Ishikawa (cell line): ENCODE results near the gene ZFAND3.

ENCODE experiments used
- CEBPB ChIP-seq: IDR thresholded peaks from 2 replicates; pipeline ENCODE4 v1.6.1; 2012
- CREB1 ChIP-seq: IDR thresholded peaks from 2 replicates; pipeline ENCODE4 v1.6.1; 2012; ENCODE audit warnings: low read depth
- EP300 ChIP-seq: IDR thresholded peaks from 2 replicates; pipeline ENCODE4 v1.6.1; 2012; ENCODE audit warnings: borderline replicate concordance
- MAX ChIP-seq: IDR thresholded peaks from 2 replicates; pipeline ENCODE4 v1.6.1; 2012
- REST ChIP-seq: IDR thresholded peaks from 2 replicates; pipeline ENCODE4 v1.6.1; 2012; ENCODE audit warnings: low read depth, mild to moderate bottlenecking
- TAF1 ChIP-seq: IDR thresholded peaks from 2 replicates; pipeline ENCODE4 v1.6.1; 2012; ENCODE audit warnings: low read depth, mild to moderate bottlenecking

DNA sequence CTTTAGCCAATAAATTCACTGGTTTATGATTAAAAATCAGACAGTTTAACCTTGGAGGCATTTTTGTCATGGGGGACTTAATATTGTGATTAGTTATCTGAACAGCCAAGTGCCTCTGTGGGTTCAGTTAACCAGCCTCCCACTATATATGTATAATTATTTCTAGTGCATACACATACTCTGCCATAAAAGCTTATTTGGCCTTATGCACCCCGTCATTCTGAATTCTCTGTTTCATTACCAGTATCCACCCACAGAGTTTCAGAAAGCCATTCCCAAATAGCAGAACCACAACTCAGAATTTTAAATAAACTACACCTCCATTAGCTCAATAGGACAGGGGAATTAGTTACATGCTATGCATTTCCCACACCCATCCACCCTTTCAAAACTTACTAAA is 279.7 kb downstream of the ZFAND3 start:
- TF ChIP-seq MAX (no peak), CREB1 (no peak), CEBPB (no peak), TAF1 (no peak), EP300 (no peak), REST (no peak)
